PC-9 (cell line): ENCODE data around the gene CNTN1. TPM values are rescaled to one million over a fixed set of nuclear protein-coding genes. Genes with fewer than 3 reads are reported as not detected.

ENCODE experiments used
- BruUV-seq: library from RNA; stranded (reverse); fragments of 400-500 nt; replicated peaks from 2 replicates; lab custom pipeline; 2021; lab: Mats Ljungman, UMichigan
- CTCF ChIA-PET: fragments of 300-600 bp; sonication (Branson Sonifier 250); formaldehyde crosslinking; loops from one replicate; lab custom pipeline; 2022; ENCODE audit warnings: antibody characterized with exemption; lab: Charles Lee
- POLR2A ChIA-PET: fragments of 300-600 bp; sonication (Branson Sonifier 250); formaldehyde crosslinking; loops from one replicate; lab custom pipeline; 2022; ENCODE audit warnings: antibody characterized with exemption; ENCODE audit not compliant: unreplicated experiment; lab: Charles Lee
- DNase-seq, 2 experiments: peaks; one replicate each; pipeline versions ENCODE4 v3.0.0 to v3.0.0-alpha.2; 2015 to 2022; ENCODE audit warnings: mixed read lengths in 1 of 2
- H2AFZ ChIP-seq: fragments of 200-600 bp; sonication (generic); 2 replicates; pipeline ENCODE4 v1.8.1; 2017; ENCODE audit warnings: antibody characterized with exemption
- H3F3A ChIP-seq: fragments of 200-600 bp; sonication (generic); 2 replicates; pipeline ENCODE4 v1.8.1; 2017; ENCODE audit warnings: antibody characterized with exemption, mild to moderate bottlenecking, low read depth; ENCODE audit not compliant: insufficient read depth
- H3K27ac ChIP-seq: fragments of 200-600 bp; sonication (generic); 2 replicates; pipeline ENCODE4 v1.6.1; 2016; ENCODE audit warnings: mixed run types
- H3K27me3 ChIP-seq: fragments of 200-600 bp; sonication (generic); 2 replicates; pipeline ENCODE4 v1.6.1; 2016; ENCODE audit warnings: low read depth, mixed run types; ENCODE audit not compliant: insufficient read depth
- H3K36me3 ChIP-seq: fragments of 200-600 bp; sonication (generic); 2 replicates; pipeline ENCODE4 v1.6.1; 2016; ENCODE audit warnings: low read depth, mixed run types
- H3K4me1 ChIP-seq: fragments of 200-600 bp; sonication (generic); replicated peaks from 2 replicates; pipeline ENCODE4 v1.6.1; 2016; ENCODE audit warnings: mixed run types; ENCODE audit not compliant: insufficient read depth
- H3K4me2 ChIP-seq: fragments of 200-600 bp; sonication (generic); 2 replicates; pipeline ENCODE4 v1.6.1; 2017; ENCODE audit warnings: mixed run types
- H3K4me3 ChIP-seq: fragments of 200-600 bp; sonication (generic); 2 replicates; pipeline ENCODE4 v1.6.1; 2016; ENCODE audit warnings: mixed run types
- H3K79me2 ChIP-seq: fragments of 200-600 bp; sonication (generic); 2 replicates; pipeline ENCODE4 v1.6.1; 2017; ENCODE audit warnings: low read depth, mixed run types
- H3K9me2 ChIP-seq: fragments of 200-600 bp; sonication (generic); 2 replicates; pipeline ENCODE4 v1.8.1; 2017; ENCODE audit warnings: mild to moderate bottlenecking; ENCODE audit not compliant: insufficient read depth
- H3K9me3 ChIP-seq: fragments of 200-600 bp; sonication (generic); 2 replicates; pipeline ENCODE4 v1.8.1; 2016; ENCODE audit warnings: low read depth; ENCODE audit not compliant: insufficient read depth
- H4K20me1 ChIP-seq: fragments of 200-600 bp; sonication (generic); 2 replicates; pipeline ENCODE4 v1.8.1; 2017; ENCODE audit not compliant: insufficient read depth
- EZH2 ChIP-seq: fragments of 200-600 bp; sonication (generic); IDR thresholded peaks from 2 replicates; pipeline ENCODE4 v1.8.0; 2017; ENCODE audit warnings: antibody characterized with exemption, low read depth
- intact Hi-C: fragments of 100-400 bp; cut with micrococcal nuclease; formaldehyde crosslinking; loops from one replicate; pipeline ENCODE4 v1.10.0; 2022; ENCODE audit not compliant: unreplicated experiment
- total RNA-seq: library from RNA; stranded (reverse); gene quantifications from 2 replicates; pipeline ENCODE4 v1.2.3, GENCODE V29; 2021
- TF ChIP-seq, protein P1 (sequence below): fragments of 200-600 bp; sonication (generic); conservative IDR thresholded peaks from 2 replicates; pipeline ENCODE4 v1.6.1; 2017; ENCODE audit warnings: mixed run types, antibody characterized with exemption, mild to moderate bottlenecking, moderate library complexity

Gene CNTN1
- total RNA-seq, 1 experiment from 2014 or later: 0.37 TPM

DNA sequence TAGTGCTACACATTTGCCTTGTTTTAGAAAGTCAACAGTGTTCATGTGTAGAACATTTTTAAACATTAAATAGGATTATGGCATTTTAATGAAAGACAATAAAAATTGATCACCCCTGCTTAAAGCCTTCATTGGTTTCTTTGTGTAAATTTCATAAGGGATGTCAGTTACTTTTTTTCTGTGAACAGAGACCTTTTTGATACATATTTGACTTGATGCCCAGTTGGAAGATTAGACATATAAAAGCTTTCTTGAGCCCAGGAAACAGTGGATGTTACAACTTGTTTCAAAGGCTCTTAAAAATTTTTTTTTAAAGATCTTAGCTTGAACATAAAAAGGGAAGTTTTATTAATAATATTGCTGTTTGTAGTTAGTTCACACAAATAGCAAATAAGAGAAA is 327.2 kb downstream of the CNTN1 start:
- BruUV-seq: no TSS peak

DNA sequence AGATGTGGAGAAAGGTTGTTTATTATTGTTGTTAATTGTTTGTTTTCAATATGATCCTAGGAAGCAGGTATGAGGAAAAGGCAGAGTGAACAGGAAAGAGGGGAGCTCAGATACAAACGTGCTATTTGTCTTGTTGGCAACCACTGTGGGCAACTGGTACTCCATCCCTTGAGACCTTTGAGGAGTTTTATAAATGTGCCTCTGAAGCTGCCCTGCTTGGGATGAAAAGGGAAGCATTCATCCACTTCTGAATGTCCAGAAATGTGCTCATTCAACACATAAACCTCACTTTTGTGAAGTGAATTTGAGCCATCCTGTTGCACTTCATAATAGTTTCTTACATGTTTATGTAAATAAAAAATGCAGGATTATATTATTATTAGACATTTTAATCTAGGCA is 331.6 kb downstream of the CNTN1 start:
- POLR2A ChIA-PET: no interaction called here

More for the DNA sequence above, 327.2 kb downstream of the CNTN1 start:
- ChIA-PET POLR2A (interaction anchor here (0.6 kb wide), 1 partner anchor 1368 kb away, joined by 3 read pairs; no protein-coding TSS in a partner anchor), CTCF (no interaction called here)
- no peaks in the 10 kb centered on the region for H3K27me3 ChIP-seq
- no peak overlapping the region for H3K4me2 ChIP-seq
- H3K36me3 ChIP-seq: no peaks in the 10 kb centered on the region
- H3K27ac ChIP-seq: no peak overlapping the region
- no peak for DNase-seq
- intact Hi-C loops: no loop called here
- no peaks in the 10 kb centered on the region for H3K9me2 ChIP-seq
- no peak overlapping the region for H2AFZ ChIP-seq
- H4K20me1 ChIP-seq: no peaks in the 10 kb centered on the region
- no peak overlapping the region for H3K4me3 ChIP-seq
- TF ChIP-seq, protein P1, sequence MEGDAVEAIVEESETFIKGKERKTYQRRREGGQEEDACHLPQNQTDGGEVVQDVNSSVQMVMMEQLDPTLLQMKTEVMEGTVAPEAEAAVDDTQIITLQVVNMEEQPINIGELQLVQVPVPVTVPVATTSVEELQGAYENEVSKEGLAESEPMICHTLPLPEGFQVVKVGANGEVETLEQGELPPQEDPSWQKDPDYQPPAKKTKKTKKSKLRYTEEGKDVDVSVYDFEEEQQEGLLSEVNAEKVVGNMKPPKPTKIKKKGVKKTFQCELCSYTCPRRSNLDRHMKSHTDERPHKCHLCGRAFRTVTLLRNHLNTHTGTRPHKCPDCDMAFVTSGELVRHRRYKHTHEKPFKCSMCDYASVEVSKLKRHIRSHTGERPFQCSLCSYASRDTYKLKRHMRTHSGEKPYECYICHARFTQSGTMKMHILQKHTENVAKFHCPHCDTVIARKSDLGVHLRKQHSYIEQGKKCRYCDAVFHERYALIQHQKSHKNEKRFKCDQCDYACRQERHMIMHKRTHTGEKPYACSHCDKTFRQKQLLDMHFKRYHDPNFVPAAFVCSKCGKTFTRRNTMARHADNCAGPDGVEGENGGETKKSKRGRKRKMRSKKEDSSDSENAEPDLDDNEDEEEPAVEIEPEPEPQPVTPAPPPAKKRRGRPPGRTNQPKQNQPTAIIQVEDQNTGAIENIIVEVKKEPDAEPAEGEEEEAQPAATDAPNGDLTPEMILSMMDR: no peak
- no peak for TF ChIP-seq EZH2
- no peaks in the 10 kb centered on the region for H3K4me1 ChIP-seq
- no peaks in the 10 kb centered on the region for H3K9me3 ChIP-seq
- H3F3A ChIP-seq: no peaks in the 10 kb centered on the region
- H3K79me2 ChIP-seq: no peaks in the 10 kb centered on the region

DNA sequence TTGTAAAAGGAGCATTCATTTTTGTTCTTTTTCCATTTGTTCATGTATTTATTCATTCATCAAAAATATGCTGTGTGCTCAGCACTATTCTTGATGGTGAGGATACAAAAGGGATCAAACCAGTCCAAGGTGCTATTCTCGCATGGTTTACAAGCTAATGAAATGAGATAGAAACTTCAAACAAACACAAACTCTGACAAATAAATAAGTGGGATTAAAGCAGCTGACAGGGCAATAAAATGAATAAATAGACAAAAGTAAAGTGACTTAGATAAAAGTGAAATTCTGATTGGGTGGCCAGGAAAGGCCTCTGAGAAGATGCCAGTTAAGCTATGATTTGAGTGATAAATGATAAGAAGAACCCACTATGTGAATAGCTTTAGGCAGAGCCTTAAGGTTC is 333.9 kb downstream of the CNTN1 start:
- no TSS peak for BruUV-seq
- Histone ChIP-seq H3K9me3 (no peaks in the 10 kb centered on the region), H3K4me3 (no peak overlapping the region), H3K4me1 (no peaks in the 10 kb centered on the region), H3K27me3 (no peaks in the 10 kb centered on the region), H3K27ac (no peak overlapping the region), H3K79me2 (no peaks in the 10 kb centered on the region), H4K20me1 (no peaks in the 10 kb centered on the region; the same call in 1 of the 2 replicates), H3K9me2 (no peaks in the 10 kb centered on the region), H3K36me3 (no peaks in the 10 kb centered on the region), H3F3A (no peaks in the 10 kb centered on the region), H3K4me2 (no peak overlapping the region), H2AFZ (no peak overlapping the region)
- ChIA-PET POLR2A (no interaction called here), CTCF (no interaction called here)
- TF ChIP-seq EZH2: no peak
- TF ChIP-seq, protein P1: no peak
- DNase-seq: no peak
- intact Hi-C loops: loop anchor here (10.0 kb wide), 1 partner anchor 61 kb away; no protein-coding TSS in a partner anchor

More for the DNA sequence above, 331.6 kb downstream of the CNTN1 start:
- no peaks in the 10 kb centered on the region for H3K36me3 ChIP-seq
- H3K9me3 ChIP-seq: no peaks in the 10 kb centered on the region
- no peaks in the 10 kb centered on the region; the same call in 1 of the 2 replicates for H4K20me1 ChIP-seq
- no peak for TF ChIP-seq EZH2
- TF ChIP-seq, protein P1: no peak
- no peaks in the 10 kb centered on the region for H3K9me2 ChIP-seq
- no TSS peak for BruUV-seq
- CTCF ChIA-PET: no interaction called here
- 0 out of 2 replicates have a peak overlapping the region, but pooled peaks have one; percentile 33 for H2AFZ ChIP-seq
- no peaks in the 10 kb centered on the region for H3K27me3 ChIP-seq
- no peaks in the 10 kb centered on the region for H3K79me2 ChIP-seq
- intact Hi-C loops: loop anchor here (10.0 kb wide), 1 partner anchor 59 kb away; no protein-coding TSS in a partner anchor
- no peak overlapping the region for H3K4me3 ChIP-seq
- no peak overlapping the region for H3K4me2 ChIP-seq
- no peaks in the 10 kb centered on the region for H3F3A ChIP-seq
- no peak overlapping the region for H3K27ac ChIP-seq
- DNase-seq: no peak
- H3K4me1 ChIP-seq: no peaks in the 10 kb centered on the region
